GM18951 (cell line): ENCODE results near the gene HS3ST3A1.

Experiments used
- POLR2A ChIP-seq: IDR thresholded peaks from 4 replicates; pipeline ENCODE4 v1.6.1; 2011; ENCODE audit warnings: mild to moderate bottlenecking; ENCODE audit not compliant: insufficient read length, insufficient read depth; ENCODE audit errors: extremely low read depth
- in situ Hi-C: fragments of 300-500 bp; cut with MboI; formaldehyde crosslinking; loops from one replicate; pipeline ENCODE4 v1.12.0; 2022; ENCODE audit warnings: low sequenced_read_pairs, mixed read lengths, inconsistent platforms; ENCODE audit not compliant: unreplicated experiment

The HS3ST3A1 gene

GRCh38 chr17:13601776-13602551 is at the start of gene HS3ST3A1:
Gene HS3ST3A1 (minus strand): TSS chr17:13601929. CDS start chr17:13601129, 800 bp downstream.
- no peak for TF ChIP-seq POLR2A
- in situ Hi-C loops: no loop called here

GRCh38 chr17:13650096-13650675 is 48.5 kb upstream of the HS3ST3A1 start:
- TF ChIP-seq POLR2A: no peak
- in situ Hi-C loops: no loop called here

- no peak for TF ChIP-seq POLR2A
- in situ Hi-C loops: no loop called here
Observed at GRCh38 chr17:13647543-13648021, 45.9 kb upstream of the HS3ST3A1 start.

DNA sequence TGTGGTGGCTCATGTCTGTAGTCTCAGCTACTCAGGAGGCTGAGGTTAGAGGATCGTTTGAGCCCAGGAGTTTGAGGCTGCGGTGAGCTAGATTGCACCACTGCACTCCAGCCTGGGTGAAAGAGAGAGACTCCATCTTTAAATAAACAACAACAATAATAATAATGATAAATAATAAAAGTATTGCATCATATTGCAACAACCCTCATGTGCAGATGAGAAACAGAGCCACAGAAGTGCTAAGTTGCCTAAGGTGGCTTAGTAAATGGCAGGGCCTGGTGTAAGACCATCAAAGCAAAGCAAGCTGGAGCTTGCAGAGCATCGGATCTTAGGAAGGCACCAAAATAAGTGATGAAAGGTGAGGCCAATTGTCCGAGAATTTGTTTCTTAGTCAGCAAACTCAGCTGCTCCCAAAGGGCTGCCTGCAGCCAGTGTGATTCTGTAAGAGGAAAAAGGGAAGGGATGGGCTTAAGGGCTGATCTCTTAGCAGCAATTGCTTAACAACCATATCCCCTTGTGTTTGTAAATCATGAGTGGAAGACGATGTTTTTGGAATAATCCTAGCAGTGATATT is 45.3 kb upstream of the HS3ST3A1 start:
- in situ Hi-C loops: no loop called here
- TF ChIP-seq POLR2A: no peak

DNA sequence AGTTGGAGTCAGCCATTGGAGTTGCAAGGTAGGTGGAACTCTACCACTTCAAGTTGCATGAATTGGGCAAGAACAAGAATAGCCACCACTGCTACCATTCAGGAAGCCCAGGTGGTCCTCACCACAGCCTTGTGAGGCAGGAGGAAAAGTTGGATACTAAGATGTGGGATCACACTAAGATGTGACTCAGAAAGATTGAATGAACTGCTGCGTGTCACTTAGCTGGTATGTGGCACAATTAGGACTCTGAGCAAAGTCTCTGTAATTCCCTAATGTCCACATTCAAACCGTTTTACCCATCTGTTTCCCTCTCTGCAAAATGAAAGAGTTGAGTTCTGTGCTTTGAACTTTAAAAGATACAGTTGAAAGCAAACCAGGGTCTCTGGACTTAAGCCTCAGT is 44.7 kb upstream of the HS3ST3A1 start:
- TF ChIP-seq POLR2A: no peak
- in situ Hi-C loops: no loop called here

DNA sequence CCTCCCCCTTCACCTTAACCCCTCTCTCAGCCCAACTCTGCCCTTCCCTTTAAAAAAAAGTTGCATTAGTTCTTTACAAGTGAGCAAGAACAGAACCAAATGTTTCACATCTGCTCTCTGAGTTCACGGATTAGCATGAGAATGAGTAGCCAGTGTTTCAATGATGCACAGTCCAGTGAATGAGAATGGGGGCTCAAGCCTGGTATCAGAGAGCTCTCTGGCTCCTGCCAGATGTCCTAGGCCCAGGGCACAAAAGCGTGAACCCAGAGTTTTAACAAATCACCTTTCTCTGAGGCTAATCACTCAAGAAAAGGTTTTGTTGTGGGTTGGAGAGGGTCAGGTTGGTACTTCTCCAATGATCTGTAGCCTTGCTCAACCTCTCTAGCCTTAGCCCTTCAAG is 41.5 kb upstream of the HS3ST3A1 start:
- in situ Hi-C loops: no loop called here
- no peak for TF ChIP-seq POLR2A

GRCh38 chr17:13642188-13642587 is 40.5 kb upstream of the HS3ST3A1 start:
- in situ Hi-C loops: no loop called here
- no peak for TF ChIP-seq POLR2A

DNA sequence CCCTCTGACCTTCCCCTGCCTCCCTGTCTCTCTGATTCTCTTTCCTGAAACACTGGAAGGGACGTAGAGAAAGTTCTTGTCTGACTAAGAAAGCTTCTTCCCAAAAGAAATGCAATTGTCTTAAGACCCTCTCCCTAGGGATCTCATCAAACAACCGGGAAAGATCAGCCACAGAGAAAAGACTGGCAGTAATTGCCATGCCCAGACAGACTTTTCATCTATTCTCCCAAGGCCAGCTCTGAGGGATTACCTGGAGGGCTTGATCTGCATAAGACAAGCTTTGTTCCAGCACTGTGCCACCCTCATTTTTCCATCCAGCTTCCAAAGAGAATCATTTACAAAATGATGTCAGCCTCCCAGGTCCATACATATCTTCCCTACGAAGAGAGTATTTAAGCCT is 38.8 kb upstream of the HS3ST3A1 start:
- in situ Hi-C loops: no loop called here
- no peak for TF ChIP-seq POLR2A

DNA sequence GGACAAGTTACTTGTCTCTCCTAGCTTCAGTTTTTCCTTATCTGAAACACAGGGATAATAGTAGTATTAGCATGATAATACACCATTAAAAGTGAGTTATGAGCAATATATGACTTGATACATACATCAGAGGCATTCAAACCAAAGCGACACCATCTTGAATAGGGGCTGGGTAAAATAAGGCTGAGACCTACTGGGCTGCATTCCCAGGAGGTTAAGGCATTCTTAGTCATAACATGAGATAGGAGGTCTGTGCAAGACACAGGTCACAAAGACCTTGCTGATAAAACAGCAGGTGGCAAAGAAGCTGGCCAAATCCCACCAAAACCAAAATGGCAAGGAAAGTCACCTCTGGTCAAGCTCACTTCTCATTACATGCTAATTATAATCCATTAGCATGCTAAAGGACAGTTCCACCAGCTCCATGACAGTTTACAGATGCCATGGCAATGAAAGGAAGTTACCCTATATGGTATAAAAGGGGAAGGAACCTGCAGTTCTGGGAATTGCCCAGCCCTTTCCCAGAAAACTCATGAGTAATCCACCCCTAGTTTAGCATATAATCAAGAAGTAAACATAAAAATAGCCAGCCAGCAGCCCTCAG is 37.2 kb upstream of the HS3ST3A1 start:
- in situ Hi-C loops: no loop called here
- no peak for TF ChIP-seq POLR2A

- no peak for TF ChIP-seq POLR2A
- in situ Hi-C loops: no loop called here
Observed at GRCh38 chr17:13636951-13637350, 35.2 kb upstream of the HS3ST3A1 start.

DNA sequence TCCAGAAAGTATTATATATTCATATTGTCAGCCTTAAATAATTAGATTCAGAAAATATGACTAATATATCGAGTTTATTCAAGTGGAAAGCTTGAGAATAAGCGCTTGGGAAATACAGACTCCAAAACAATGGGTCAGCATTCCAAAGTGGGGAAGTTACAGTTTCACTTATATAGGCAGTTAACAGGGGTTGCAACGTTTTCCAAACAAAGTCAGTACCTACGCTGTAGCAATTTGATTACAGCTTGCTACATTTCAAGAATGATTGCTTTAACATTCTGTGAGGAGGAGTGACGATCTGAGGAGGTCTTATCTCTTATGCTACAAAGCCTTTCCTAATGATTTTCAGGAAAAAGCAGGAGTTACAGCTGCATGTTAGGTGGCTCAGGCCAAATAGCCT is 34.2 kb upstream of the HS3ST3A1 start:
- in situ Hi-C loops: no loop called here
- TF ChIP-seq POLR2A: no peak

DNA sequence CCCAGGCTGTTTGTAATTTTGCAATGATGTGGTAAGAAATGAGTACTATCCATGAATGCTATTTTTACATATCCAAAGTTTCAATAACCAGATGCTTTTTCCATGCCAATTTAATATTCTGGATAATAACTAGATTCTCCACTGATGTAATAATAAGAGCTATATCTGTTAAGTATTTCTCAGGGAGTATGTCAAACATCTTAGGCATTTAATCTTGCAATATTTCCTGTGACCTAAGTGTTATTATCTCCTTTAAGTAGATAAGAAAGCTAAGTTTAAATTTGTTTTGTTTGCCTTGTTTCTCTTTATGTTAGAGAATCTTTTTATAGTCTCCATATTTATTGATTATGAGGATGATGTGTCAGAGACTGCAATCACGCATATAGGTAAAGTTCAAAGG is 32.3 kb upstream of the HS3ST3A1 start:
- in situ Hi-C loops: no loop called here
- TF ChIP-seq POLR2A: no peak

DNA sequence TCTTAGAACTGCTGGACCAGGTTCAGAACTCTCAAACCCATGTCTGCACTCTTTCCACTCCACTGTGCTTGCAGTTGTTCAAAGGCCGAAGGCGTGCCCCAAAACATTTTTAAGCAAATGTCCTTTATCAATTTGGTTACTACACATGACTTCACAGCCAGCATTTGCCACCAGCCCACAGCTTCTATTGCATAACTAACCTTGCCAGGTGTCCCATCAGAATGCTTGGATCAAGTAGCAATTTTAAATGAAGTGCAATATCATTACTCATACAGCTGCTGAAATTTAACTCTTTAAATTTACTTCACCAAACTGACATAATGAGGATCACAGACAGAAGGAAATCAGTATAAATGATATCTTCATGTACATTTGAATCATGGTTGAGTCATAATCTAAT is 29.8 kb upstream of the HS3ST3A1 start:
- in situ Hi-C loops: no loop called here
- no peak for TF ChIP-seq POLR2A
